Stimulated activated CD4-positive, alpha-beta T cell treated with anti-CD3 and anti-CD28 coated beads, Interleukin-1b, Interleukin-23, amount 100 ng/mL, for 1 hour (primary cell): ENCODE measurements around the gene AP1S2.
"Not testable (repeated sequence)": the region's sequence is repeated elsewhere in the genome, so short reads cannot be mapped to it uniquely, and the experiment has no call there.

Source experiments
- DNase-seq, 2 donors: peaks; one replicate each; pipeline ENCODE4 v3.0.0-alpha.2; 2020; ENCODE audit warnings: low read depth in 2 of 2

AP1S2 gene

GRCh38 chrX:15855568-15856221 is 1.1 kb upstream of the AP1S2 start:
- no peak for DNase-seq

GRCh38 chrX:15854080-15854655 is 445 bp downstream of the AP1S2 start:
- DNase-seq: no peak

GRCh38 chrX:15853586-15854079 is 980 bp downstream of the AP1S2 start:
- DNase-seq: no peak

- DNase-seq: no peak
These were observed 5.1 kb downstream of the AP1S2 start for GRCh38 chrX:15849555-15849954.

GRCh38 chrX:15848576-15848975 is 6.0 kb downstream of the AP1S2 start:
- no peak for DNase-seq

- DNase-seq: no peak
These were observed 10.7 kb downstream of the AP1S2 start for GRCh38 chrX:15843960-15844359.

GRCh38 chrX:15841853-15842516 is 12.6 kb downstream of the AP1S2 start:
- no peak for DNase-seq

GRCh38 chrX:15838017-15838416 is 16.6 kb downstream of the AP1S2 start:
- no peak for DNase-seq

- no peak for DNase-seq
These were observed 19.6 kb downstream of the AP1S2 start for GRCh38 chrX:15834827-15835595.

GRCh38 chrX:15834053-15834452 is 20.6 kb downstream of the AP1S2 start:
- DNase-seq: no peak

- not testable (repeated sequence) for DNase-seq
These were observed 23.3 kb downstream of the AP1S2 start for GRCh38 chrX:15831347-15831746.

GRCh38 chrX:15829217-15829616 is 25.4 kb downstream of the AP1S2 start:
- no peak for DNase-seq

GRCh38 chrX:15825936-15826335 is 28.7 kb downstream of the AP1S2 start:
- no peak for DNase-seq

GRCh38 chrX:15822922-15823321 is 31.7 kb downstream of the AP1S2 start:
- DNase-seq: no peak

GRCh38 chrX:15820106-15821073 is 34.2 kb downstream of the AP1S2 start:
- DNase-seq: no peak

- no peak for DNase-seq
These were observed 37.7 kb downstream of the AP1S2 start for GRCh38 chrX:15816886-15817285.

GRCh38 chrX:15816438-15816809 is 38.2 kb downstream of the AP1S2 start:
- DNase-seq: no peak

GRCh38 chrX:15815779-15816437 is 38.7 kb downstream of the AP1S2 start:
- no peak for DNase-seq

- DNase-seq: no peak
These were observed 39.7 kb downstream of the AP1S2 start for GRCh38 chrX:15814771-15815365.

- DNase-seq: no peak
These were observed 41.2 kb downstream of the AP1S2 start for GRCh38 chrX:15813416-15813815.
